Panc1 (cell line): ENCODE data around the gene ADO. TPM values are rescaled to one million over a fixed set of nuclear protein-coding genes. Genes with fewer than 3 reads are reported as not detected.

Experiments used
- ATAC-seq: fragments of 200-7000 bp; cut with Tn5 transposase; 2 replicates; pipeline ENCODE4 v1.9.1; 2020; ENCODE audit warnings: mild to moderate bottlenecking, moderate library complexity
- BruUV-seq: library from RNA; stranded (reverse); fragments of 400-500 nt; replicated peaks from 2 replicates; lab custom pipeline; 2021; lab: Mats Ljungman, UMichigan
- CTCF ChIA-PET: fragments of 300-600 bp; sonication (Branson Sonifier 250); formaldehyde crosslinking; loops from one replicate; lab custom pipeline; 2022; ENCODE audit warnings: antibody characterized with exemption; lab: Charles Lee
- POLR2A ChIA-PET: fragments of 300-600 bp; sonication (Branson Sonifier 250); formaldehyde crosslinking; loops from one replicate; lab custom pipeline; 2022; ENCODE audit warnings: antibody characterized with exemption; lab: Charles Lee
- DNase-seq: peaks from one replicate; pipeline ENCODE4 v3.0.0-alpha.2; 2010; ENCODE audit warnings: low read depth, low spot score
- H3K27ac ChIP-seq: 2 replicates; pipeline ENCODE4 v1.5.1; 2011; ENCODE audit warnings: mild to moderate bottlenecking, low read length, inconsistent platforms
- H3K27me3 ChIP-seq: fragments of 200-500 bp; sonication (Bioruptor generic); 2 replicates; pipeline ENCODE4 v1.6.0; 2014; ENCODE audit warnings: low read length, inconsistent platforms; ENCODE audit not compliant: control insufficient read depth, insufficient read depth
- H3K36me3 ChIP-seq: fragments of 200-500 bp; sonication (Bioruptor generic); 2 replicates; pipeline ENCODE4 v1.5.1; 2014; ENCODE audit warnings: inconsistent platforms, mild to moderate bottlenecking, low read length, moderate library complexity; ENCODE audit not compliant: control insufficient read depth, insufficient read depth
- H3K4me1 ChIP-seq: 2 replicates; pipeline ENCODE4 v1.5.1; 2011; ENCODE audit warnings: inconsistent platforms, mild to moderate bottlenecking, low read length, moderate library complexity; ENCODE audit not compliant: control insufficient read depth, insufficient read depth
- H3K4me3 ChIP-seq, 2 experiments: 2 replicates each; pipeline ENCODE4 v1.5.1; 2011 to 2012; ENCODE audit warnings: low read depth in 2 of 2, low read length in 2 of 2, mild to moderate bottlenecking in 2 of 2, inconsistent platforms in 1 of 2, moderate library complexity in 1 of 2
- H3K9me3 ChIP-seq: fragments of 200-500 bp; sonication (Bioruptor generic); 2 replicates; pipeline ENCODE4 v1.5.1; 2014; ENCODE audit warnings: low read depth, mild to moderate bottlenecking, inconsistent platforms, low read length, moderate library complexity; ENCODE audit not compliant: control insufficient read depth, insufficient read depth
- POLR2AphosphoS5 ChIP-seq: IDR thresholded peaks from 2 replicates; pipeline ENCODE4 v1.6.1; 2012; ENCODE audit warnings: mild to moderate bottlenecking, low read depth, low read length, moderate library complexity
- REST ChIP-seq, 2 experiments: IDR thresholded peaks; 2 replicates each; pipeline ENCODE4 v1.6.1; 2011 to 2012; ENCODE audit warnings: low read depth in 2 of 2, control low read depth in 1 of 2, low read length in 1 of 2, mild to moderate bottlenecking in 1 of 2, moderate library complexity in 1 of 2; ENCODE audit not compliant: insufficient read depth in 1 of 2
- SIN3A ChIP-seq: IDR thresholded peaks from 2 replicates; pipeline ENCODE4 v1.6.1; 2012; ENCODE audit warnings: low read depth, mild to moderate bottlenecking, low read length, moderate library complexity, borderline replicate concordance; ENCODE audit not compliant: insufficient read depth
- TCF7L2 ChIP-seq: IDR thresholded peaks from 2 replicates; pipeline ENCODE4 v1.6.1; 2011; ENCODE audit warnings: mild to moderate bottlenecking, low read depth, low read length, inconsistent platforms
- in situ Hi-C: cut with HindIII; loops from 2 replicates; pipeline ENCODE4 v1.10.0; 2016; ENCODE audit warnings: low sequenced_read_pairs, low pct_unique_long_range_greater_than_20kb
- intact Hi-C: fragments of 100-400 bp; cut with micrococcal nuclease; formaldehyde crosslinking; loops from one replicate; pipeline ENCODE4 v1.10.0; 2022; ENCODE audit not compliant: unreplicated experiment
- total RNA-seq: library from RNA; stranded (reverse); gene quantifications from one replicate; pipeline ENCODE4 v1.2.1, GENCODE V29; 2021; ENCODE audit not compliant: unreplicated experiment
- TF ChIP-seq, protein P1 (sequence below): fragments of 450-650 bp; IDR thresholded peaks from 2 replicates; pipeline ENCODE4 v1.5.1; 2017; ENCODE audit warnings: mild to moderate bottlenecking

Gene ADO
- total RNA-seq, 1 experiment from 2014 or later: 24.9 TPM

DNA sequence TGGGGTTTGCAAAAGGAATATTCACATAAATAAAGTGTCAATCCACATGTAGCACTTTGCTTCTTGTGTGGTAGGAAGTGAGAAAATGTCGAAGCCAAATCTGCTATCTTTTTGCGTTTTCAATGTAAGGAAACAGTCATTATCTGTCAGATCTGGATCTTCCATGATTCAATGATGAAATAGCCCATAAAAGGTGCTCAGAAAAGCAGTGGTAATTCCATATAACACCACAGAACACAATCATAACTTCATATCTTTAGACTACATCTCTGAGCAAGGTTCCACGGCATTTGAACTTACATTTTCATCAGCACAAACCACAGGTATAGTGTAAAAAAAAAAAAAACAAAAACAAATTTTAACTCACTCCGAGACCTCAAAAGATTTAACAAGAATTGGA, 51.5 kb downstream of the ADO start:
- intact Hi-C loops (no loop called here), in situ Hi-C loops (no loop called here)
- no TSS peak for BruUV-seq

More for the DNA sequence above, 51.5 kb downstream of the ADO start:
- ChIA-PET CTCF (no interaction called here), POLR2A (no interaction called here)
- peaks cover 32% of the 10 kb centered on the region for H3K27me3 ChIP-seq
- H3K4me1 ChIP-seq: no peaks in the 10 kb centered on the region
- H3K27ac ChIP-seq: no peak overlapping the region
- DNase-seq: no peak
- TF ChIP-seq REST (IDR thresholded peaks at IDR 0.05; ENCODE audit: insufficient read depth in 1 of 2, low read depth in 2 of 2, low read length in 1 of 2): no peak
- TF ChIP-seq, protein P1, sequence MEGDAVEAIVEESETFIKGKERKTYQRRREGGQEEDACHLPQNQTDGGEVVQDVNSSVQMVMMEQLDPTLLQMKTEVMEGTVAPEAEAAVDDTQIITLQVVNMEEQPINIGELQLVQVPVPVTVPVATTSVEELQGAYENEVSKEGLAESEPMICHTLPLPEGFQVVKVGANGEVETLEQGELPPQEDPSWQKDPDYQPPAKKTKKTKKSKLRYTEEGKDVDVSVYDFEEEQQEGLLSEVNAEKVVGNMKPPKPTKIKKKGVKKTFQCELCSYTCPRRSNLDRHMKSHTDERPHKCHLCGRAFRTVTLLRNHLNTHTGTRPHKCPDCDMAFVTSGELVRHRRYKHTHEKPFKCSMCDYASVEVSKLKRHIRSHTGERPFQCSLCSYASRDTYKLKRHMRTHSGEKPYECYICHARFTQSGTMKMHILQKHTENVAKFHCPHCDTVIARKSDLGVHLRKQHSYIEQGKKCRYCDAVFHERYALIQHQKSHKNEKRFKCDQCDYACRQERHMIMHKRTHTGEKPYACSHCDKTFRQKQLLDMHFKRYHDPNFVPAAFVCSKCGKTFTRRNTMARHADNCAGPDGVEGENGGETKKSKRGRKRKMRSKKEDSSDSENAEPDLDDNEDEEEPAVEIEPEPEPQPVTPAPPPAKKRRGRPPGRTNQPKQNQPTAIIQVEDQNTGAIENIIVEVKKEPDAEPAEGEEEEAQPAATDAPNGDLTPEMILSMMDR: no peak
- TF ChIP-seq SIN3A: no peak
- TF ChIP-seq POLR2AphosphoS5: no peak
- no peak for TF ChIP-seq TCF7L2
- H3K4me3 ChIP-seq: no peak overlapping the region
- H3K36me3 ChIP-seq: no peaks in the 10 kb centered on the region
- H3K9me3 ChIP-seq: no peaks in the 10 kb centered on the region
- no peak for ATAC-seq

Other genes starting within 250 kb of the ADO start
- 0.82 TPM for gene EGR2, start 11.6 kb downstream of the ADO start, total RNA-seq